SK-N-SH treated with all-trans-retinoic acid at 6 μM for 48 hours (cell line): Measurements from ENCODE around the gene COX8C.

Experiments
- CSDC2 ChIP-seq: fragments of 250-450 bp; sonication (Bioruptor Pico); IDR thresholded peaks from 2 replicates; pipeline ENCODE4 v1.5.0; 2020; ENCODE audit warnings: mild to moderate bottlenecking, moderate library complexity
- OSR1 ChIP-seq: fragments of 250-450 bp; sonication (Bioruptor Pico); IDR thresholded peaks from 2 replicates; pipeline ENCODE4 v1.8.0; 2022; ENCODE audit warnings: moderate library complexity, mild to moderate bottlenecking, inconsistent platforms
- SNAI2 ChIP-seq: fragments of 250-450 bp; sonication (Bioruptor Pico); IDR thresholded peaks from 2 replicates; pipeline ENCODE4 v1.5.0; 2020; ENCODE audit warnings: mild to moderate bottlenecking, moderate library complexity
- TCF4 ChIP-seq: fragments of 250-450 bp; sonication (Bioruptor Pico); IDR thresholded peaks from 2 replicates; pipeline ENCODE4 v1.8.0; 2021; ENCODE audit warnings: mild to moderate bottlenecking, moderate library complexity, borderline replicate concordance
- ZFP3 ChIP-seq: fragments of 250-450 bp; sonication (Bioruptor Pico); IDR thresholded peaks from 2 replicates; pipeline ENCODE4 v1.5.0; 2020; ENCODE audit warnings: mild to moderate bottlenecking, moderate library complexity
- ZFP30 ChIP-seq: fragments of 450-650 bp; formaldehyde crosslinking; IDR thresholded peaks from 2 replicates; pipeline ENCODE4 v1.5.0; 2022; ENCODE audit warnings: mild to moderate bottlenecking, moderate library complexity
- ZNF70 ChIP-seq: fragments of 450-650 bp; formaldehyde crosslinking; IDR thresholded peaks from 2 replicates; pipeline ENCODE4 v1.5.0; 2020; ENCODE audit warnings: mild to moderate bottlenecking, moderate library complexity
- TF ChIP-seq, protein P1 (sequence below): fragments of 250-450 bp; sonication (Bioruptor Pico); IDR thresholded peaks from 2 replicates; pipeline ENCODE4 v1.8.0; 2021; ENCODE audit warnings: low read depth, mild to moderate bottlenecking, moderate library complexity, borderline replicate concordance
- TF ChIP-seq, protein P2 (sequence below): fragments of 250-450 bp; sonication (Bioruptor Pico); IDR thresholded peaks from 2 replicates; pipeline ENCODE4 v1.5.1; 2021; ENCODE audit warnings: mild to moderate bottlenecking, moderate library complexity

DNA sequence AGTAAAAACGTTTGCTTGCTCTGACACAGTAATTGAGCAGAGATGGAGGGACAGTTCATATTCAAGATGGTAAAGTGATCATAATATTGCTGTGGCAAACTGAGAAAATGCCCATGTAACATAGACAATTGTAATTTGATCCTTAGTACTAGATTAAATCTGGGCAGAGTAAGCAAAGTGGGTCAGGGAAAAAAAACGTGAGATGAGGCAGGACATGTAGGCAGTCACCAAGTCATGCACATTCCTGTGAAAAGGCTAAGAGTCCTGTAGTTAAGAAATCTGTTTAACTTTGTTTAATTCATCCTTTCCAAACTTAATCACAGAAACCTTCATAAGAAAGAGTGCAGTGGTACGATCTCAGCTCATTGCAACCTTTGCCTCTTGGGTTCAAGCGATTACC lies 30.3 kb upstream of the COX8C start:
- TF ChIP-seq ZFP3 (CRISPR knock-in tag) (no peak), OSR1 (no peak), CSDC2 (CRISPR knock-in tag) (no peak), ZNF70 (no peak), ZFP30 (CRISPR knock-in tag) (no peak), TCF4 (CRISPR knock-in tag) (no peak), SNAI2 (CRISPR knock-in tag) (no peak)
- TF ChIP-seq, protein P1, sequence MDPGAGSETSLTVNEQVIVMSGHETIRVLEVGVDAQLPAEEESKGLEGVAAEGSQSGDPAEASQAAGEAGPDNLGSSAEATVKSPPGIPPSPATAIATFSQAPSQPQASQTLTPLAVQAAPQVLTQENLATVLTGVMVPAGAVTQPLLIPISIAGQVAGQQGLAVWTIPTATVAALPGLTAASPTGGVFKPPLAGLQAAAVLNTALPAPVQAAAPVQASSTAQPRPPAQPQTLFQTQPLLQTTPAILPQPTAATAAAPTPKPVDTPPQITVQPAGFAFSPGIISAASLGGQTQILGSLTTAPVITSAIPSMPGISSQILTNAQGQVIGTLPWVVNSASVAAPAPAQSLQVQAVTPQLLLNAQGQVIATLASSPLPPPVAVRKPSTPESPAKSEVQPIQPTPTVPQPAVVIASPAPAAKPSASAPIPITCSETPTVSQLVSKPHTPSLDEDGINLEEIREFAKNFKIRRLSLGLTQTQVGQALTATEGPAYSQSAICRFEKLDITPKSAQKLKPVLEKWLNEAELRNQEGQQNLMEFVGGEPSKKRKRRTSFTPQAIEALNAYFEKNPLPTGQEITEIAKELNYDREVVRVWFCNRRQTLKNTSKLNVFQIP (CRISPR knock-in tag) = no peak
- TF ChIP-seq, protein P2, sequence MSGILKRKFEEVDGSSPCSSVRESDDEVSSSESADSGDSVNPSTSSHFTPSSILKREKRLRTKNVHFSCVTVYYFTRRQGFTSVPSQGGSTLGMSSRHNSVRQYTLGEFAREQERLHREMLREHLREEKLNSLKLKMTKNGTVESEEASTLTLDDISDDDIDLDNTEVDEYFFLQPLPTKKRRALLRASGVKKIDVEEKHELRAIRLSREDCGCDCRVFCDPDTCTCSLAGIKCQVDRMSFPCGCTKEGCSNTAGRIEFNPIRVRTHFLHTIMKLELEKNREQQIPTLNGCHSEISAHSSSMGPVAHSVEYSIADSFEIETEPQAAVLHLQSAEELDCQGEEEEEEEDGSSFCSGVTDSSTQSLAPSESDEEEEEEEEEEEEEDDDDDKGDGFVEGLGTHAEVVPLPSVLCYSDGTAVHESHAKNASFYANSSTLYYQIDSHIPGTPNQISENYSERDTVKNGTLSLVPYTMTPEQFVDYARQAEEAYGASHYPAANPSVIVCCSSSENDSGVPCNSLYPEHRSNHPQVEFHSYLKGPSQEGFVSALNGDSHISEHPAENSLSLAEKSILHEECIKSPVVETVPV = no peak
